Osteoblast (primary cell): ENCODE data around the gene INTS15. TPM values are rescaled to one million over a fixed set of nuclear protein-coding genes. Genes with fewer than 3 reads are reported as not detected.

ENCODE experiments used
- DNase-seq: peaks from one replicate; pipeline ENCODE4 v3.0.0; 2011; ENCODE audit warnings: low spot score, mixed read lengths; ENCODE audit not compliant: insufficient read length; ENCODE audit errors: missing footprints
- H2AFZ ChIP-seq: 2 replicates; pipeline ENCODE4 v1.6.0; 2011; ENCODE audit warnings: mild to moderate bottlenecking, low read length
- H3K27ac ChIP-seq: 2 replicates; pipeline ENCODE4 v1.5.1; 2011; ENCODE audit warnings: mild to moderate bottlenecking, low read depth, low read length, moderate library complexity
- H3K27me3 ChIP-seq: 2 replicates; pipeline ENCODE4 v1.6.0; 2012; ENCODE audit warnings: mild to moderate bottlenecking, control low read depth, inconsistent platforms, low read length, moderate library complexity; ENCODE audit not compliant: insufficient read depth
- H3K36me3 ChIP-seq: 2 replicates; pipeline ENCODE4 v1.5.1; 2011; ENCODE audit warnings: mild to moderate bottlenecking, low read length, control low read depth, moderate library complexity; ENCODE audit not compliant: insufficient read depth
- H3K4me1 ChIP-seq: 2 replicates; pipeline ENCODE4 v1.5.1; 2011; ENCODE audit warnings: mild to moderate bottlenecking, low read length, control low read depth, moderate library complexity; ENCODE audit not compliant: insufficient read depth
- H3K4me2 ChIP-seq: 2 replicates; pipeline ENCODE4 v1.6.0; 2011; ENCODE audit warnings: mild to moderate bottlenecking, low read length; ENCODE audit not compliant: insufficient read depth
- H3K4me3 ChIP-seq: fragments of 200-600 bp; sonication (generic); 3 replicates; pipeline ENCODE4 v1.5.1; 2012; ENCODE audit warnings: mild to moderate bottlenecking, low read length, inconsistent platforms; ENCODE audit not compliant: insufficient read depth
- H3K79me2 ChIP-seq: 2 replicates; pipeline ENCODE4 v1.6.0; 2012; ENCODE audit warnings: mild to moderate bottlenecking, low read length, control low read depth, inconsistent platforms; ENCODE audit not compliant: insufficient read depth
- H3K9me3 ChIP-seq: 2 replicates; pipeline ENCODE4 v1.5.1; 2011; ENCODE audit warnings: low read depth, low read length, control low read depth
- H4K20me1 ChIP-seq: 2 replicates; pipeline ENCODE4 v1.6.0; 2012; ENCODE audit warnings: mild to moderate bottlenecking, low read length, control low read depth; ENCODE audit not compliant: insufficient read depth
- total RNA-seq: library from RNA; depleted of rRNA; stranded (reverse); fragments of >200 nt; gene quantifications from 2 replicates; pipeline ENCODE4 v1.2.3, GENCODE V29; 2012
- TF ChIP-seq, protein P1 (sequence below): IDR thresholded peaks from 2 replicates; pipeline ENCODE4 v1.5.1; 2011; ENCODE audit warnings: mild to moderate bottlenecking, low read depth, low read length, moderate library complexity; ENCODE audit errors: extremely low read depth

Gene INTS15
- total RNA-seq, 1 donor = 11.9 TPM

DNA sequence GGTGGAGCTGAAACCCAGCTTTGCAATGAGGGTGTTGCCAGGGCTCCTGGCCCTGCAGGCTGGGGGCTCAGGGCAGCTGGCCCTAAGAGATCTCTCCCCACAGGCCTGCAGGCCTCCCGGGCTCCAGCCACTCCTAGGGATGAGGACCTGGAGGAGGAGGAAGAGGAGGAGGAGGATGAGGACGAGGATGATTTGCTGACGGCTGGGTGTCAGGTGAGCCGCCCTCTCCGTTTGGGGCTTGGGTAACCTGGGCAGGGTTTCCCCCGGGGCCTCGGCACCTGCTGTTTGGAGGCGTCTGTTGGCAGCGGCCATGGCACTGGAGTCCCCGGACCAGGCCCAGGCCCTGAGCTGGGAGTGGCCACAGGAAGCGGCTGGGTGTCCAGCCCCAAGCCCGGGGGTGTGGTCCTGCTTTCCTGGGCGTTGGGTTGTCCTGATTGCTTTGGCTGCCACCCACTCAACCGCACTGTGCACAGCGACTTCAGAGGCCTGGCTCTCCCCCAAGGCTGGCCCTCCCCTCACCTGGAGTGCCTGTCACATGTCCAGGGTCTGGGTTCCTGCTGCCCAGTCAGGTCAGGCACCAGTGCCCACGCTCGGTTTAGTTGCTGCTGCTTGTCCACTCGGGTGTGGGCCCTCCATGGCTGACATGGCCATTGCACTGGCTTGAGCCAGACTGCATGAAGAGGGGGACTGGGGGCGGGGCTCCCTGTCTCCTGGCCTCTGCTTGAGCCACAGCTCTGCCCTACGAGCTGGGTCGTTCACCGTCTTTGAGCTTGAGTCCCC is 53.2 kb downstream of the INTS15 start:
- DNase-seq = no peak
- TF ChIP-seq, protein P1, sequence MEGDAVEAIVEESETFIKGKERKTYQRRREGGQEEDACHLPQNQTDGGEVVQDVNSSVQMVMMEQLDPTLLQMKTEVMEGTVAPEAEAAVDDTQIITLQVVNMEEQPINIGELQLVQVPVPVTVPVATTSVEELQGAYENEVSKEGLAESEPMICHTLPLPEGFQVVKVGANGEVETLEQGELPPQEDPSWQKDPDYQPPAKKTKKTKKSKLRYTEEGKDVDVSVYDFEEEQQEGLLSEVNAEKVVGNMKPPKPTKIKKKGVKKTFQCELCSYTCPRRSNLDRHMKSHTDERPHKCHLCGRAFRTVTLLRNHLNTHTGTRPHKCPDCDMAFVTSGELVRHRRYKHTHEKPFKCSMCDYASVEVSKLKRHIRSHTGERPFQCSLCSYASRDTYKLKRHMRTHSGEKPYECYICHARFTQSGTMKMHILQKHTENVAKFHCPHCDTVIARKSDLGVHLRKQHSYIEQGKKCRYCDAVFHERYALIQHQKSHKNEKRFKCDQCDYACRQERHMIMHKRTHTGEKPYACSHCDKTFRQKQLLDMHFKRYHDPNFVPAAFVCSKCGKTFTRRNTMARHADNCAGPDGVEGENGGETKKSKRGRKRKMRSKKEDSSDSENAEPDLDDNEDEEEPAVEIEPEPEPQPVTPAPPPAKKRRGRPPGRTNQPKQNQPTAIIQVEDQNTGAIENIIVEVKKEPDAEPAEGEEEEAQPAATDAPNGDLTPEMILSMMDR = no peak
- Histone ChIP-seq H3K4me3 (no peak overlapping the region), H2AFZ (no peak overlapping the region), H3K9me3 (no peaks in the 10 kb centered on the region), H3K79me2 (peaks cover 37% of the 10 kb centered on the region), H3K27me3 (no peaks in the 10 kb centered on the region), H3K4me1 (no peaks in the 10 kb centered on the region), H4K20me1 (peaks cover 25% of the 10 kb centered on the region), H3K4me2 (no peak overlapping the region), H3K27ac (no peak overlapping the region), H3K36me3 (peaks cover 28% of the 10 kb centered on the region)

DNA sequence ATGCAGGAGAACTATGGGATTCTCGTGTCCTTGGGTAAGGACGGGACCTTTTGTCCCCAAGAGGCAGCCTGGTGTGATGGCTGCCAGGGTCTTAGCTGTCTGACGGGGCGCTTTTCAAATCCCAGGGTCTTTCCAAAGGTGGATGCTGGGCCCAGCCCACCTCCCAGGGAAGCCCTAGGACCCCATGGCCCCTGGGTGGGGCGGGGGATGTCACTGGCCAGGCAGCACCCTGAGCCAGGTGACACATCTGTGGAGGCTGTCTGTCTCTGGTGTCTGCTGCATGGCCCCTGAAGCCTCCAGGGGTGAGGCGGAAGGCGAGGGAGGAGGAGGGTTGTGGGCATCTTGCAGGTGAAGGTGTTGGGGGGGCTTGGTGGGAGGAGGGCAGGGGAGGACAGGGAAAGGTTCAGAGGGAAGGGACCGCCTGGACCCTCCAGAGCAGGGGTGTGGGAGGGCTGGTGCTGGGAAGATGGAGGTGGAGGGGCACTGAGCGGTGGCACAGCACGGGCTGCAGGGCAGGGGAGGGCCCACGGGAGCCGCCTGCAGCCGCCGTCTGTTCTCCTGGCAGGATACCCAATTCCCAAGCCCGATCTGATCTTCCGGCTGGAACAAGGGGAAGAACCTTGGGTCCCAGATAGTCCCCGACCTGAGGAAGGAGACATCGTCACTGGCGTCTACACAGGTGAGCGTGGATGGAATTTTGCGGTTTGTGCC is 54.2 kb downstream of the INTS15 start:
- Histone ChIP-seq H2AFZ (no peak overlapping the region), H3K79me2 (peaks cover 27% of the 10 kb centered on the region), H3K4me1 (no peaks in the 10 kb centered on the region), H3K9me3 (no peaks in the 10 kb centered on the region), H3K27me3 (no peaks in the 10 kb centered on the region), H3K36me3 (peaks cover 31% of the 10 kb centered on the region), H3K4me2 (no peak overlapping the region), H3K4me3 (no peak overlapping the region), H3K27ac (no peak overlapping the region), H4K20me1 (peaks cover 36% of the 10 kb centered on the region)
- no peak for DNase-seq
- TF ChIP-seq, protein P1 = no peak

DNA sequence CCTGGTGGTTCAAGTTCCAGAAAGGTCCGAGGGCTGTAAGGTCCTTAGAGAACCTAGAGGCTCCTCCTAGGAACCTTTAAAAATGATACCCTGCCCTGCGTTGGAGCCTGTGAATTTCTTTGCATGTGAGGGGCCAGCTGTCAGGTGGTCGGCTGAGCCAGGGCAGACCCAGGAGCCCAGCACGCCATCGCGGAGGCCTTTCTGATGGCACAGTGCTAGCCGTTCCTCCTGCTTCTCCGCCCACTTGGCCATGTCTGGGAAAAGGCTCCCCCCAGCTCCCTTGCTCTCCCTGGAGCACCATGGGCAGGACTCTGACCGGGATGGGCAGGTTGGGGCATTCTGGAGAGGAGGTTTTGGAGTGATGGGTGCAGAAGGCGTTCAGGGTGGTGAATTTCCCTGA is 54.9 kb downstream of the INTS15 start:
- peaks cover 36% of the 10 kb centered on the region for H4K20me1 ChIP-seq
- H3K9me3 ChIP-seq = no peaks in the 10 kb centered on the region
- H3K27ac ChIP-seq = no peak overlapping the region
- H3K27me3 ChIP-seq = no peaks in the 10 kb centered on the region
- no peak overlapping the region for H3K4me3 ChIP-seq
- no peak for DNase-seq
- H3K4me2 ChIP-seq = no peak overlapping the region
- peaks cover 31% of the 10 kb centered on the region for H3K36me3 ChIP-seq
- H3K4me1 ChIP-seq = no peaks in the 10 kb centered on the region
- no peak overlapping the region for H2AFZ ChIP-seq
- H3K79me2 ChIP-seq = peaks cover 21% of the 10 kb centered on the region
- TF ChIP-seq, protein P1 = no peak

DNA sequence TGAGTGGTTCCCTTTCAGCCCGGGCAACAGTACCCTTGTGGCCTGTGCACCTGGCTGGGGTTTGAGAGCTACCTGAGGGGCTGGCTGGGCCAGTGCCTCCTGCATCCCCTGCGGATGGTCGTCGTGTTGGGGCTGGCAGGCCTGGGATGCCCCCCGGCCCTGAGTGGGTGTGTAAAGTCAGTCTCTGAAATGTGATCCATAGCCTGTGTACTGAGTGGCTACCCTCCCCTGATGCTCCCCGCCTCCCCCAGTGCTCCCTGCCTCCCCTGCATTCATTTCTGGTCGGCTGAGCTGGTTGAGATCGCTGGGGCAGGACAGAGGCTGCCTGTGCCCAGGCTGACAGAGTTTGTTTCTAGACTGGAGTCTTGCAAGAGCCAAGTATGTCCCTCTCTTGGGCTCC is 56.6 kb downstream of the INTS15 start:
- H4K20me1 ChIP-seq = peaks cover 25% of the 10 kb centered on the region
- TF ChIP-seq, protein P1 = no peak
- H3K36me3 ChIP-seq = peaks cover 27% of the 10 kb centered on the region
- H3K79me2 ChIP-seq = peaks cover 3% of the 10 kb centered on the region
- no peak overlapping the region for H2AFZ ChIP-seq
- H3K4me2 ChIP-seq = no peak overlapping the region
- H3K27ac ChIP-seq = no peak overlapping the region
- H3K4me1 ChIP-seq = no peaks in the 10 kb centered on the region
- no peak overlapping the region for H3K4me3 ChIP-seq
- no peaks in the 10 kb centered on the region for H3K27me3 ChIP-seq
- no peak for DNase-seq
- no peaks in the 10 kb centered on the region for H3K9me3 ChIP-seq
